H1 (cell line): ENCODE measurements around the gene DOCK3. TPM values are rescaled to one million over a fixed set of nuclear protein-coding genes. Genes with fewer than 3 reads are reported as not detected.

Experiments used
- CTCF ChIA-PET: fragments of 300-600 bp; sonication (Branson Sonifier 250); formaldehyde crosslinking; loops from one replicate; lab custom pipeline; 2021; ENCODE audit not compliant: partially characterized antibody; lab: Charles Lee
- POLR2A ChIA-PET: fragments of 300-600 bp; sonication (Branson Sonifier 250); formaldehyde crosslinking; loops from one replicate; lab custom pipeline; 2021; ENCODE audit warnings: inconsistent platforms; ENCODE audit not compliant: partially characterized antibody; lab: Charles Lee
- DNase-seq, 2 experiments: peaks; one replicate each; pipeline versions ENCODE4 v3.0.0 to v3.0.0-alpha.2; 2010 to 2022; ENCODE audit warnings: low spot score in 2 of 2, low read depth in 1 of 2, mixed read lengths in 1 of 2
- FAIRE-seq: peaks from 2 replicates; lab custom pipeline; 2011; peaks lifted over from hg19 to GRCh38; lab: Jason Lieb, UNC
- H2AFZ ChIP-seq: 2 replicates; pipeline ENCODE4 v1.8.1; 2012; ENCODE audit warnings: low read length, inconsistent platforms
- H2AK5ac ChIP-seq: 2 replicates; pipeline ENCODE4 v1.6.1; 2013; ENCODE audit warnings: low read depth, low read length
- H2BK120ac ChIP-seq: replicated peaks from 2 replicates; pipeline ENCODE3; 2013; ENCODE audit warnings: low read depth, low read length, inconsistent platforms
- H2BK12ac ChIP-seq: 2 replicates; pipeline ENCODE4 v1.6.1; 2013; ENCODE audit warnings: low read depth, low read length
- H2BK15ac ChIP-seq: 2 replicates; pipeline ENCODE4 v1.6.1; 2013; ENCODE audit warnings: low read length
- H2BK20ac ChIP-seq: 2 replicates; pipeline ENCODE4 v1.6.1; 2013; ENCODE audit warnings: low read length
- H2BK5ac ChIP-seq: 2 replicates; pipeline ENCODE4 v1.6.1; 2013; ENCODE audit warnings: low read depth, low read length
- H3K14ac ChIP-seq: 2 replicates; pipeline ENCODE4 v1.6.1; 2013; ENCODE audit warnings: inconsistent platforms; ENCODE audit not compliant: insufficient read length
- H3K18ac ChIP-seq: 2 replicates; pipeline ENCODE4 v1.6.1; 2013; ENCODE audit warnings: low read length; ENCODE audit errors: extremely low read depth
- H3K23ac ChIP-seq: 2 replicates; pipeline ENCODE4 v1.6.1; 2013; ENCODE audit warnings: inconsistent platforms; ENCODE audit not compliant: insufficient read length
- H3K23me2 ChIP-seq: 2 replicates; pipeline ENCODE4 v1.6.1; 2013; ENCODE audit warnings: low read depth, low read length
- H3K27ac ChIP-seq: 2 replicates; pipeline ENCODE4 v1.6.1; 2011; ENCODE audit warnings: low read depth, low read length, inconsistent platforms
- H3K27me3 ChIP-seq, 4 experiments: replicated peaks in 1 of 4; 1 replicate in 1 of 4; 2 replicates in 3 of 4; pipeline versions ENCODE4 v1.6.1 to v1.8.1; 2011 to 2013; ENCODE audit warnings: low read length in 3 of 4, mild to moderate bottlenecking in 3 of 4, inconsistent platforms in 2 of 4, mixed read lengths in 2 of 4, moderate library complexity in 1 of 4; ENCODE audit not compliant: control insufficient read depth in 3 of 4, insufficient read depth in 3 of 4; ENCODE audit errors: extremely low read depth in 1 of 4
- H3K36me3 ChIP-seq, 4 experiments: 2 replicates each; pipeline versions ENCODE4 v1.6.1 to v1.8.1; 2011 to 2013; ENCODE audit warnings: mild to moderate bottlenecking in 4 of 4, low read length in 3 of 4, moderate library complexity in 2 of 4, control low read depth in 1 of 4, inconsistent platforms in 1 of 4; ENCODE audit not compliant: insufficient read depth in 4 of 4, control insufficient read depth in 2 of 4
- H3K4ac ChIP-seq: replicated peaks from 2 replicates; pipeline ENCODE3; 2013; ENCODE audit warnings: low read length, low read depth, mixed read lengths, inconsistent platforms; ENCODE audit not compliant: insufficient read length
- H3K4me1 ChIP-seq, 4 experiments: replicated peaks in 1 of 4; 1 replicate in 1 of 4; 2 replicates in 3 of 4; pipeline versions ENCODE4 v1.6.1 to v1.8.1; 2011 to 2013; ENCODE audit warnings: low read length in 3 of 4, inconsistent platforms in 2 of 4, mixed read lengths in 1 of 4; ENCODE audit not compliant: insufficient read depth in 4 of 4, control insufficient read depth in 3 of 4
- H3K4me2 ChIP-seq, 2 experiments: 2 replicates each; pipeline versions ENCODE4 v1.6.1 to v1.8.1; 2011 to 2013; ENCODE audit warnings: low read depth in 2 of 2, low read length in 2 of 2, control low read depth in 1 of 2, inconsistent platforms in 1 of 2, mild to moderate bottlenecking in 1 of 2; ENCODE audit not compliant: insufficient read depth in 1 of 2
- H3K4me3 ChIP-seq, 4 experiments: fragments of 200-600, 300-600 bp in 1 of 4; sonication (generic), shearing (Covaris generic), sonication (Bioruptor Twin) in 1 of 4; 2 replicates each; pipeline versions ENCODE4 v1.5.1 to v1.8.1; 2011 to 2016; ENCODE audit warnings: low read length in 4 of 4, low read depth in 3 of 4, control low read depth in 2 of 4, inconsistent platforms in 2 of 4, mild to moderate bottlenecking in 2 of 4, mixed read lengths in 1 of 4, moderate library complexity in 1 of 4; ENCODE audit not compliant: insufficient read depth in 2 of 4; ENCODE audit errors: extremely low read depth in 1 of 4
- H3K56ac ChIP-seq: replicated peaks from 2 replicates; pipeline ENCODE3; 2013; ENCODE audit warnings: low read depth, mild to moderate bottlenecking, mixed read lengths, low read length, inconsistent platforms; ENCODE audit not compliant: insufficient read length
- H3K79me1 ChIP-seq: 2 replicates; pipeline ENCODE4 v1.6.1; 2013; ENCODE audit warnings: low read depth, low read length, control low read depth
- H3K79me2 ChIP-seq, 2 experiments: 2 replicates each; pipeline versions ENCODE4 v1.6.1 to v1.8.1; 2012 to 2013; ENCODE audit warnings: low read length in 2 of 2, mild to moderate bottlenecking in 2 of 2, inconsistent platforms in 1 of 2; ENCODE audit not compliant: insufficient read depth in 2 of 2, control insufficient read depth in 1 of 2
- H3K9ac ChIP-seq, 4 experiments: replicated peaks in 1 of 4; 1 replicate in 1 of 4; 2 replicates in 3 of 4; pipeline versions ENCODE4 v1.6.1 to v1.8.1; 2011 to 2013; ENCODE audit warnings: low read depth in 3 of 4, low read length in 3 of 4, control low read depth in 2 of 4, mild to moderate bottlenecking in 2 of 4, moderate library complexity in 2 of 4, inconsistent platforms in 1 of 4; ENCODE audit errors: extremely low read depth in 1 of 4
- H3K9me3 ChIP-seq, 2 experiments: 2 replicates each; pipeline versions ENCODE4 v1.6.1 to v1.8.1; 2012 to 2013; ENCODE audit warnings: mild to moderate bottlenecking in 2 of 2, moderate library complexity in 2 of 2, control low read depth in 1 of 2, inconsistent platforms in 1 of 2, low read depth in 1 of 2, low read length in 1 of 2, mixed read lengths in 1 of 2; ENCODE audit not compliant: insufficient read depth in 2 of 2
- H4K20me1 ChIP-seq, 2 experiments: replicated peaks in 1 of 2; 2 replicates each; pipeline versions ENCODE3 to v1.8.1; 2011 to 2013; ENCODE audit warnings: inconsistent platforms in 2 of 2, low read length in 2 of 2, mild to moderate bottlenecking in 1 of 2; ENCODE audit not compliant: insufficient read depth in 2 of 2, control insufficient read depth in 1 of 2
- H4K5ac ChIP-seq: 2 replicates; pipeline ENCODE4 v1.6.1; 2013; ENCODE audit warnings: low read length, low read depth, mixed read lengths, inconsistent platforms; ENCODE audit not compliant: insufficient read length
- H4K8ac ChIP-seq: 2 replicates; pipeline ENCODE4 v1.8.0; 2013; ENCODE audit warnings: mild to moderate bottlenecking, moderate library complexity, low read length, inconsistent platforms; ENCODE audit not compliant: insufficient read depth; ENCODE audit errors: extremely low read depth
- H4K91ac ChIP-seq: replicated peaks from 2 replicates; pipeline ENCODE3; 2013; ENCODE audit warnings: low read length, mixed read lengths, inconsistent platforms; ENCODE audit not compliant: insufficient read length
- ATF2 ChIP-seq: IDR thresholded peaks from 2 replicates; pipeline ENCODE4 v1.6.1; 2012; ENCODE audit warnings: low read length, inconsistent platforms
- ATF3 ChIP-seq: IDR thresholded peaks from 2 replicates; pipeline ENCODE4 v1.6.1; 2011; ENCODE audit warnings: low read depth, mild to moderate bottlenecking, low read length; ENCODE audit not compliant: insufficient read depth
- CREB1 ChIP-seq: IDR thresholded peaks from 2 replicates; pipeline ENCODE4 v1.6.1; 2012; ENCODE audit warnings: inconsistent platforms
- HDAC6 ChIP-seq: IDR thresholded peaks from one replicate; pipeline ENCODE4 v1.7.1; 2012; ENCODE audit warnings: low read depth, mild to moderate bottlenecking, inconsistent platforms, low read length, moderate library complexity
- MAX ChIP-seq: IDR thresholded peaks from 2 replicates; pipeline ENCODE4 v1.6.1; 2012; ENCODE audit warnings: inconsistent platforms
- PHF8 ChIP-seq: fragments of 200-600 bp; sonication (generic); conservative IDR thresholded peaks from 2 replicates; pipeline ENCODE4 v1.7.1; 2012; ENCODE audit warnings: low read depth, mild to moderate bottlenecking, inconsistent platforms, low read length, moderate library complexity
- POLR2AphosphoS5 ChIP-seq: IDR thresholded peaks from 2 replicates; pipeline ENCODE4 v1.6.1; 2011; ENCODE audit warnings: low read depth, low read length
- RBBP5 ChIP-seq: IDR thresholded peaks from 2 replicates; pipeline ENCODE4 v1.7.1; 2012; ENCODE audit warnings: low read depth, mild to moderate bottlenecking, inconsistent platforms, low read length, moderate library complexity, borderline replicate concordance
- RXRA ChIP-seq: IDR thresholded peaks from 2 replicates; pipeline ENCODE4 v1.6.1; 2011; ENCODE audit warnings: low read depth, mild to moderate bottlenecking, low read length, moderate library complexity; ENCODE audit not compliant: insufficient read depth
- SP2 ChIP-seq: IDR thresholded peaks from 2 replicates; pipeline ENCODE4 v1.6.1; 2012; ENCODE audit warnings: mild to moderate bottlenecking, low read length, inconsistent platforms
- SRF ChIP-seq: IDR thresholded peaks from 2 replicates; pipeline ENCODE4 v1.6.1; 2011; ENCODE audit warnings: mild to moderate bottlenecking, low read depth, low read length, moderate library complexity
- TAF1 ChIP-seq: IDR thresholded peaks from 2 replicates; pipeline ENCODE4 v1.6.1; 2011; ENCODE audit warnings: mild to moderate bottlenecking, low read depth, low read length
- TEAD4 ChIP-seq: IDR thresholded peaks from 2 replicates; pipeline ENCODE4 v1.6.1; 2012; ENCODE audit warnings: low read depth, low read length, inconsistent platforms, mixed read lengths
- WGBS, 2 experiments: shearing (Covaris generic) in 1 of 2; methylation state at CpG; one replicate each; pipeline versions ENCODE4 v1.1.6 to v1.1.7; 2013 to 2015; ENCODE audit warnings: low lambda C conversion rate in 2 of 2, mixed read lengths in 2 of 2, inconsistent platforms in 1 of 2, low coverage in 1 of 2, missing lambda C conversion rate in 1 of 2; ENCODE audit not compliant: insufficient replicate concordance in 2 of 2, insufficient coverage in 1 of 2, insufficient read length in 1 of 2; ENCODE audit errors: extremely low coverage in 1 of 2, missing lambda C conversion rate in 1 of 2; 5-methylcytosine and 5-hydroxymethylcytosine counted together
- polyA plus RNA-seq, 7 experiments: library from polyadenylated mRNA; depleted of rRNA in 3 of 7; stranded (reverse) in 5 of 7; unstranded in 2 of 7; fragments of >200 nt in 5 of 7; fragments of 200-250 nt in 2 of 7; gene quantifications; 1 replicate in 5 of 7; 2 replicates in 1 of 7; 4 replicates in 1 of 7; pipeline versions ENCODE4 v1.2.1 to v1.2.3, GENCODE V29; 2011 to 2013; ENCODE audit warnings: missing spikeins in 2 of 7, mixed read lengths in 2 of 7
- total RNA-seq: library from RNA; stranded (reverse); fragmentation: NEBNext Ultra II Directional; extraction: Animal tissue kit (Norgen Biotek cat#: 25700); gene quantifications from 2 replicates; pipeline ENCODE4 v1.2.1, GENCODE V29; 2021

Gene DOCK3
- total and polyA plus RNA-seq, 2 of the 8 experiments (the other 6 are each of a cell fraction or from before 2014, with no cell fraction given), result 2.7 to 5.0 TPM

- Histone ChIP-seq H3K23me2 (no peaks in the 10 kb centered on the region), H4K20me1 (peaks cover 0 to 2% of the 10 kb centered on the region in 2 experiments), H2BK20ac (no peak overlapping the region), H2BK15ac (no peak overlapping the region), H2AFZ (no peak overlapping the region), H4K8ac (no peak overlapping the region), H4K91ac (no peak overlapping the region), H2BK5ac (no peak overlapping the region), H3K9ac (no peak overlapping the region), H3K36me3 (peaks cover 0 to 6% (median 1%) of the 10 kb centered on the region in 4 experiments; a peak in 4 of 8 replicates), H3K14ac (no peak overlapping the region), H3K23ac (no peak overlapping the region), H3K79me2 (no peaks in the 10 kb centered on the region), H3K9me3 (no peaks in the 10 kb centered on the region), H4K5ac (no peak overlapping the region), H3K27me3 (no peaks in the 10 kb centered on the region), H3K4me1 (no peaks in the 10 kb centered on the region; a peak in 3 of 7 replicates), H2BK120ac (no peak overlapping the region), H3K4ac (no peak overlapping the region), H3K56ac (no peak overlapping the region), H3K27ac (no peak overlapping the region), H3K4me2 (no peak overlapping the region), H3K4me3 (no peak overlapping the region), H2BK12ac (no peak overlapping the region), H3K79me1 (no peaks in the 10 kb centered on the region), H2AK5ac (no peak overlapping the region), H3K18ac (no peak overlapping the region)
- FAIRE-seq (no peak), DNase-seq (no peak)
- 88% methylated on average over 5 of the region's 5 CpGs; no CpG with 5 or more reads in 1 of the 2 experiments for WGBS, 2 experiments
- ChIA-PET CTCF (interaction anchor here (0.7 to 5.0 kb wide), 5 partner anchors 9 to 763 kb away, joined by 3 to 35 read pairs (median 6); partner anchors contain the start of gene MAPKAPK3), POLR2A (no interaction called here)
- TF ChIP-seq HDAC6 (no peak), RXRA (no peak), RBBP5 (no peak), SRF (no peak), TEAD4 (no peak), PHF8 (no peak), MAX (no peak), ATF2 (no peak), ATF3 (no peak), TAF1 (no peak), SP2 (no peak), CREB1 (no peak), POLR2AphosphoS5 (no peak)
Measured at GRCh38 chr3:51378065-51378464, 703.3 kb downstream of the DOCK3 start.
